H54 (cell line): ENCODE measurements around the gene TRDMT1.

Experiments
- DNase-seq: peaks from one replicate; pipeline ENCODE4 v3.0.0; 2011; ENCODE audit warnings: low spot score, mixed read lengths; ENCODE audit not compliant: insufficient read length
- FAIRE-seq: peaks from 3 replicates; lab custom pipeline; 2011; peaks lifted over from hg19 to GRCh38; lab: Jason Lieb, UNC
- POLR2A ChIP-seq: IDR thresholded peaks from 2 replicates; pipeline ENCODE4 v1.6.1; 2011; ENCODE audit warnings: low read depth, mild to moderate bottlenecking, low read length

Gene TRDMT1

DNA sequence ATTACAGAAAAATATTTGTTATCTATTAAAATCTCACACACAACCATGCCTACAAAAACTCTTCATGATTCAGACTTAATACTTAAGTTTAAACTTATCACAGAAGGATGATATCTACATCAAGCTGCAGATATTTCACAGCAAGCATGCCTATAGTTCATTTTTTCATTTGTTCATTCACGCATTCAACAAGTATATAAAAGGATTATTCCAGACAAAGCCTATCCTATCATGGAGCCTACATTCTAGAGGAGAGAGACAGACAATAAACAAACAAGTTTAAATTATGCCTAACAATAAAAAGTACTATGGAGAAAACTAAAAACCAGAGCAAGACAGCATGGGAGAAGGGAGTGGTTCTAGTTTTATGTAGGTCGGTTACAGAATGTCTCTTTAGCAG, 10.9 kb downstream of the TRDMT1 start:
- FAIRE-seq (no peak), DNase-seq (no peak)
- no peak for TF ChIP-seq POLR2A

DNA sequence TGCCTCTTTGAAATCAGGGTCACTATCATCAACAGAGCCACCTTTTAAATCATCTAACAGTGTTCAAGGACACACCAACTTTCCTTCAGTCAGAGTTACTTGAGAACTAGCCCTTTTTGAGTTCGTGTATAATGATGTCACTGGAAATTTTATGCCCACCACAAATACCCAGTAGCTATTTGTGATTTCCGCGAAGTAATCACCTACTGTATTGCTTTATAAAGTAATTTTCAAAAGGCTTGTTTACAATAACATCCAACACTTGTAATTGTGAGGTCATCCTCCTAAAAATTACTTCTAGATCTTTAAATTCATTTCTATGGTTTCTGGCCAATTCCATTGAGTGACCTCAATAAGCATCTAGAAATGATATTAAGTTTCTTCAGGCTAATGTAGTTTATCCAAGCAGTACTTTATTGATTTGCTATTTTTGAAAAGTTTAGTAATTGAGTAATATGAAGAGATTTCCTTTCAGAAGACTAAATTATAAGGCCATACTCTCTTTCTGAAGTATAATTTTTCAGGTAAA, 12.8 kb downstream of the TRDMT1 start:
- TF ChIP-seq POLR2A = no peak
- DNase-seq (no peak), FAIRE-seq (peak; percentile 85)

DNA sequence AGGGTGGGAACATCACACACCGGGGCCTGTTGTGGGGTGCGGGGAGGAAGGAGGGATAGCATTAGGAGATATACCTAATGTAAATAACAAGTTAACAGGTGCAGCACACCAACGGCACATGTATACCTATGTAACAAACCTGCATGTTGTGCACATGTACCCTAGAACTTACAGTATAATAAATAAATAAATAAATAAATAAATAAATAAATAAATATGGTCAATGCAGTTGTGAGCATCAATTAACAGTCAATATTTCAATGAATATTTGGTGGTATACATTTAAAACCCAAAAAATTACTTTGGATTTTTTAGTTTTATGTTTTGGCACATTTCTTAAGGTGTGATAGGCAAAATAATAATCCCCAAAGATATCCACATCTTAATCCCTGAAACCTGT, 15.6 kb downstream of the TRDMT1 start:
- FAIRE-seq = no peak
- no peak for DNase-seq
- TF ChIP-seq POLR2A = no peak

DNA sequence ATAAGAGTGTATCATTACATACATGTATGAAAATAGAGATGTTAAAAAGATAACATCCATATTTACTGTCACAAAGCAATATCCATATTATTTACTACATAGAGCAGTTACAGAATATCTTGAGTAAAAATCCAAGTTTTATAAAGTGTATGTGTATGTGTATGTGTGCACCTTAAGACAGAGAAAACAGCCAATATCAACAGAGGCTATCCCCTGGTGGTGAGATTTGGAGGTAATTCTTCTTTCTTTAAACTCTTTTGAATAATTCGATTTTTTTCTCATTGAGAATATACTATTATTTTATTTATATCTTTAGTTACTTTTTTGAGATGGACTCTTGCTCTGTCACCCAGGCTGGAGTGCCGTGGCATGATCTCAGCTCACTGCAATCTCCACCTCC, 18.4 kb downstream of the TRDMT1 start:
- TF ChIP-seq POLR2A = no peak
- FAIRE-seq = no peak

DNA sequence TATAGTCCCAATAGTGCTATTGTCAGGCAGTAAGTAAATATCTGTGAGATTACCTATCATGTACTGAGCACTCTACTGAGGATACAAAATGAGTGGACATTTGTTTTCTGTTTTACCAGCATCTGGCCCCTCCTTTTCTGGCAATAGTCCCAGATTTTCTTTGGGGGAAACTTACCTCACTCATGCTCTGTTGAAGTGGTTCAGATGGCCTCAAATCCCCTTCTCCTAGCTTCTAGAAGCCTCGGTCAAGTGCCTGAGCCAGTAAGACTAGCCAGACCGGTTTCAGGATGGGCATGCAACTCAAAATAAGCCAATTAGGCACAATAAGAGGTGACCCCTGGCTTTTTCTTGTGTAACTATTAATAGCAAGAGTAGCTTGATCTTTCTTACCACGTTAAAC, 19.7 kb downstream of the TRDMT1 start:
- TF ChIP-seq POLR2A = no peak
- no peak for DNase-seq
- peak; percentile 30 for FAIRE-seq

More for the DNA sequence above, 18.4 kb downstream of the TRDMT1 start:
- DNase-seq = no peak

DNA sequence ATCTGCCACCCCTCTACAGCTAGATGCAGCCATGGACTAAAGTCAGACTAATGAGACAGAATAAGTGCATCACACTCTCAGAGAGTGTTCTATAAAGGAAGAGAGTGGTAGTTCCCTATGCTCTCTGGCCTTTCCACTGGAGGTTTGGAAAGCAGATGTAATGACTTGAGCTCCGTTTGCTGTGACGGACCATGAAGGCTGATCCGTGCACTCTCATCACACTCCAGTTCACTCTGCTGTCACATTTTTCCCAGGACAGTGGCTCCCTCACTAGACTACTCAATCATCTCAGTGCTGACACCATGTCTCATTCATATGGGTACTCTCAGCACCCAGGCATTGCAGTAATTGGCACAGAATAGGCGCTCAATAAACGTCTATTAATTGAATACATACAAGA, 20.4 kb downstream of the TRDMT1 start:
- no peak for DNase-seq
- TF ChIP-seq POLR2A = no peak
- no peak for FAIRE-seq

DNA sequence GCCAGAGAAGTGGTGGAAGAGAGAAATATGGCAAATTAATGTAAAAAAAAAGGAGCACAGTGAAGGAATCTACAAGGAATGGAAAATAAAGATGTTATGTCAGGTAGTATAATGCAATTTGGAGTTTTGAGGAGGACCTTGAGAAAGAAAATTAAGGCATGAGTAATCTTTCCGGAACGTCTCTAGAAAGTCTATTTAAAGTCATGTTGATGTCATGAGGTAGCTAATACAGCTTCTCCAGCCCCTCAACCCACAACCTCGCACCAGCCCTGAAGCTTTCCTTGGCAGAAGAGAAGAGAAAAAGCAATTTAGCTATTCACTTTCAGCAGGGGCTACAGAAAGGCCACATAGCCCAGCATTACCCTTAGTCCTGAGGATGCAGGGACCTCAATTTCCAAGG, 22.5 kb downstream of the TRDMT1 start:
- TF ChIP-seq POLR2A = no peak
- FAIRE-seq (peak; percentile 91), DNase-seq (no peak)

DNA sequence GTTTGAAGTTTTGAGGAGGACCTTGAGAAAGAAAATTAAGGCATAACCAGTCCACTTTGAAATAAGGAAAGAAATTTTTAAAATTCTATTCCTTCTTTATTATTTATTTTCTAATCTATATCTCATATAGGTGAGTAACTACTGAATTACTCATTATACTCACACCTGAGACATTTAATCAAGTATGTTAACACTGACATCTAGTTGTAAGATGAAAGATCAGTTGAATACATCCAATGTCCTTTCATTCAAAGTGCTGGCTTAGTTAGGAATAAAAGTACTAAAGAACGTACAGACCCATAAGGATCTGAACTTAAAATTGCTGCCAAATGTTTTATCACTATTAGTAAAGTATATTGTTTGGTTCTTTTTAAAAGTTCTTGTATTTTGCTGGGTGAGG, 23.5 kb downstream of the TRDMT1 start:
- DNase-seq = no peak
- peak; percentile 50 for FAIRE-seq
- TF ChIP-seq POLR2A = no peak

DNA sequence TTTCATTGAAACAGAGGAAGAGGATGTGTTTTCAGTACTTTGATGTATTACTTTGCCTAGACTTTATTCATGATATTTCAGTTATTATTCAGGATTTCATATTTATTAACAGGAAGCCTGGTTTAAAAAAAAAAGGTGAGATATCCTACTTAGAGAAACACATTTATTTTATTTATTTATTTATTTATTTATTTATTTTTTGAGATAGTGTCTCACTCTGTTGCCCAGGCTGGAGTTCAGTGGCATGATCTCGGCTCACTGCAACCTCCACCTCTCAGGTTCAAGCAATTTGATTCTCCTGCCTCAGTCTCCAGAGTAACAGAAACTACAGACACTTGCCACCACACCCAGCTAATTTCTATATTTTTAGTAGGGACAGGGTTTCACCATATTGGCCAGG, 24.5 kb downstream of the TRDMT1 start:
- no peak for TF ChIP-seq POLR2A
- FAIRE-seq = no peak
- DNase-seq = no peak

DNA sequence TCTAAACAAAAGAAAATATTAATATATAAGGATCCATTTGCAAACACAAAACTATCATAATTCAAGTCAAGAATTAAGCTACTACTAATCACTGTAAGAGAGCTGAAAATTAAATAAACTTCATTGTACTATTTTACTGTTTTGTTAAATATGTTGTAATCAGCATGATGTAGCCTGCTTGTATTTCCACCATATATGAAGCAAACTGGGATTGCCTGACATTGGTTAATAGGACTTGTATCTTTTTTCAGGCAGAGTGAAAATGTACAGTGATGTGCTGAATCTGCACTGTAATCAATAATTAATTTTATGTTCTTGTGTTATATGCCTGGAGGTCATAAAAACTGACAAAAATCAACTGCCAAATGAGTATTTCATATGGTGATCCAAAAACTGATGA, 25.4 kb downstream of the TRDMT1 start:
- TF ChIP-seq POLR2A = no peak
- no peak for DNase-seq
- FAIRE-seq = peak; percentile 15

DNA sequence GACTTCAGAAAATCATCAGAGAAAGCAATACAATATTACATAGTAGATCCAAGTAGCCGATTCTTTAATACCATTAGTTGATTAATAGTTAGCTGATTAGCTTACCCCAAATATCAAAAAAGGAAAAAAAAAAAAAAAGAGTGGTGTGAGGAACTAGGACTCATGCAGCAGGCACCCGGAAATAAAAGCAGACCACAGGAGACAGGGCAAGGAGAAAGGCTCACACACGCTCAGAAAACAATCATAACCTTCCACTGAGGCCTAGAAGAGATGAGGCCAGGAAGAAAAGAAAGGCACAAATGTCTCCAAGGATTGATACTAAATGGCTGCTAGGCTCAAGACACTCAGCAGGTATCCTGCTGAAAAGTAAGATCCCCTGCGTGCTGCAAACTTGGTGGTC, 25.9 kb downstream of the TRDMT1 start:
- FAIRE-seq = peak; percentile 67
- no peak for TF ChIP-seq POLR2A
- no peak for DNase-seq

- no peak for TF ChIP-seq POLR2A
- FAIRE-seq (no peak), DNase-seq (no peak)
Measured at GRCh38 chr10:17174626-17175025, 26.8 kb downstream of the TRDMT1 start.

DNA sequence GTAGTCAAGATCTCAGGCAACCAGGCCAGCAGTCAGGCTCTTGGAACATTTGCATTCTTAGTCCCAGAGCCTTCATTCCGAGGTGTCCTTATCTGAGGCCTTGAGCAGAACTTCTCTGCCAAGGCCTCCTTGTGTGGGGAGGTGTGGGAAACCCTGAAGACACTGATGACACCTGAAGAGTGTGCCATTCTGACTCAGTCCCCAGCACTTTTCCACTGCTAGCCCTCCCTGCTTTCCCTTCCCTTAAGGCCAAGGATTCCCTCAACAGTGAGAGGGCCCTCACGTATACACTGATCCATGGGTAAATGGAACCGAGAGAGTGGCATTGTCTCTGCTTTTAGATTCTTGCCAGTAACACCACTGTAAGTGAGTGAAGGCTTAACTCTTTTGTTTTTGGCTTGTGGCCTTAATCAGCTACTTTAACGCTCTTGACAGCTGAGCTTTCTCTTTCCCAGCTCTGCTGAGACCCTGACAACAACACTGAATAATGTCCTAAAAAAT, 30.3 kb downstream of the TRDMT1 start:
- FAIRE-seq = no peak
- no peak for DNase-seq
- TF ChIP-seq POLR2A = no peak

- no peak for FAIRE-seq
- DNase-seq = no peak
- no peak for TF ChIP-seq POLR2A
Measured at GRCh38 chr10:17169803-17170202, 31.7 kb downstream of the TRDMT1 start.

DNA sequence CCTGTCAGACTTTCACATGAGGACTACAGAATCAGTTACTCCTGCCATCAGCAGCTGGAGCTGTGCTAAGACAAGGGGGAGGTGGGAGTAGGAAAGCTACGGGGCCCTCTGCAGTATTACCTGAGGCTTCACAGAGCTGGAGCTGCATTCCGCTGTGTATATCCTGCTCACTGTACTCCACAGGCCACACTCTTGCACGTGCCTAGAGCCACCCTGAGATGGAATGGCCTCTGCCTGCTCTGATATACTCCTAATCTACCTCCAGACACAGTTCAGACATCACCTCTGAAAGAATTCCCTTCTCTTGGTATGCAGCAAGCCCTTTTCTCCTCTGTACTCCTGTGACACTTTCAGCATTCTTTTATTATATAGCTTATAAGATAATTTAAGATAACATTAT, 34.8 kb downstream of the TRDMT1 start:
- TF ChIP-seq POLR2A = no peak
- FAIRE-seq (peak; percentile 6), DNase-seq (no peak)
